NCI-H2029 (cell line): ENCODE results near the gene SNX9.
"Not testable (repeated sequence)": the region's sequence is repeated elsewhere in the genome, so short reads cannot be mapped to it uniquely, and the experiment has no call there.

Experiments
- DNase-seq: peaks from one replicate; lab custom pipeline; 2025; lab: John Stamatoyannopoulos, UW

Gene SNX9

DNA sequence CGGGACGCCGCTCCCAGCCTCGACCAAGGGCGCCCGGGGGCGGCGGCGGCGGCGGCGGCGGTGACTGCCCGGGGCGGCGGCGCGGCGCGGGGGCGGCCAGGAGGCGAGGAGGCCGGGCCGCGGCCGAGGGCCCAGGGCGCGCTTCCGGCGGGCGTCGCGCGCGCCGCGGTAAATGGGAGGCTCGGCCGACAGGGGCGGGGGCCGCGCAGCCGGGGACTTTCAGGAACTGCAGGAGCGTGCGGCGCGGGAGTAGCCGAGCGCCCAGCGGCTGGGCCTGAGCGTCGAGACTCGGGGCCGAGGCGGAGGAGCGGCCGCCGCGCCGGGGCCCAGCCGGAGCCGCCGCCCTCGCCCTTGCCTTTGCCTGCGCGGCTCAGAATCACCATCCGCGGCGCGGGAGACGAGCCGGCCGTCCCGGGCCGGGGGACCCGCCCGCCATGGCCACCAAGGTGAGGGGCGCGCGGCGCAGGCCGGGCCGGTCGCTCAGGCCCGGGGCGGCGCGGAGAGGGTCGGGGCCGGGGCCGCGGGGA, at the start of gene SNX9:
Gene SNX9, plus strand, starts transcription at position 246 of the 527 bp plus-strand sequence. Its CDS starts 189 bp downstream, at position 435.
- DNase-seq: peak; percentile 52

- no peak for DNase-seq
Measured at GRCh38 chr6:157773248-157773773, 49.7 kb upstream of the SNX9 start.

GRCh38 chr6:157774153-157775135, 48.6 kb upstream of the SNX9 start:
- peak; percentile 30 for DNase-seq

DNA sequence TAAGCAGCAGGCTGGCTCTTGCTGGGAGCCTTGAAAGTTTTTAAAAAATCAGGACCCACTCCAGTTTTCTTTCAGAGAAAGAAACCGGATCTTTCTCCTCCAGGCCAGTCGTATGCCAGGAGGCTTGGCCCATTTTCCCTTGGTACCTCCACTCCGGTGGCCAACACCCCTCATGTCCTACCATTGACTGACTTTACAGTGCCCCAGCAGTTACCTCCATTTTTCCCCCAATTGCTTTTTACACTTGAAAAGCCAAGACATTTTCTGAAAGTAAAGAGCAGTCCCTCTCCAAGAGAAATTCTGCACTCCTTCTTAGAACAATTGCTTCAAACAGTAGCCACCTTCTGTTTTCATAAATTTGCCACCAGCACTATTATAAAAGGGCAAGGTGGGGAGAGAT, 47.7 kb upstream of the SNX9 start:
- DNase-seq: no peak

GRCh38 chr6:157777344-157777743, 45.7 kb upstream of the SNX9 start:
- DNase-seq: no peak

DNA sequence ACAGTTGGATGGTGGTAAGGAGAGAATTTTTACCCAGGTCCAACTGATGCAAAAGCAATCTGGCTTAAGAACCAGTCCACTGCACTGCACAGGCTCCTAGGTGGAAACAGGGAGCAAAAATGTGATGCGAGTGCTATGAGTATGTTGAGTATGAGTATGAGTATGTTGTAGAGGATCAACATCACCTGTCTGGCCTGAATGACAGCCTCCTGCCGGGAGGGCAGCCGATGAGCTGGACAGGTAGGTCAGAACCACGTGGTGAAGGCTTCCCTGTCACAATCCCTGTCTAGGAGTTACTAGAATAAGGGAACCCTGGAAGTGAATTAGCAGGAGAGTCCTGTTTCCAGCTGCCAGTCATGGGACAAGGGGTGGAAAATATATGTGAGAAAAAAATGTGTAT, 44.3 kb upstream of the SNX9 start:
- DNase-seq: no peak

DNA sequence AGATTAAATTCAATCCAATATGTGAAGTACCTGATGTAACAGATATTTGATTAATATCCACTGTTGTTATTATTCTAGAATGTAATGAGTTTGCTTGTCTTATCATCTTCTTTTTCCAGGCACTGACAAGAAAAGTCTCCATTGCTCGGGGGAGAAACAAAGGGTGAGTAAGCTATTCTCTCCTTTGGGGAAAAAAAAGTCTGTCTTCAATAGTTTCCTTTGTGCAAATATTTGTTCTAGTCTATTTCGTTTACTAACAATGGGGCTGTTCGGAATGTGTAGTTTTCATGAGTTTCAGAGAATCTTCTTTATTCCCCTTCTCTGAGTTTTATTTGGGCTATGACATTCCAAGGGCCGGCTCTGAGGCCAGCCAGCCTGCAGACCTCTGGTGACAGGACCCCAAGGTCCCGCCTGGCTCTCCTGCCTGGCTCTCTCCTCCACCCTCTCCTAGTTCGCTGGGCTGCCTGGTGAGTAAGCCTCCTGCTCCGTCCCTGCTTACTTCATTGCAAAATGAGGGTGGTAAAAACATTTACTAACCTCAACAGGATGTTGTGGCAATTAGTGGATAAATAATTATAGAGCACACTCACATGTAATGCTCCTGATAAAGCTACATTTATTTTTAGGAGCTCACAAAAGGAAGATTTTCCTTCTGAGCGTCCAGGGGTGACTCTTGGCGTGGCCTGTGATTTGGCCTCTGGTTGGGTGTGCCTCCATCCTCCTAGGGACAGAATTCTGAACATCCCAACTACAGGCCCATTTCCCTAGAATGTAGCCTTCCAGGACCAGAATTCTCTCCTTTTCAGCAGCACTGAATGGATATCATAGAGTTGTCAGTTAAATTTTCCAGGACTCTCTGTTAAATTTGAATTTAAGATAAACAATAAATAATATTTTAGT, 43.1 kb upstream of the SNX9 start:
- DNase-seq: no peak

GRCh38 chr6:157785636-157786035, 37.4 kb upstream of the SNX9 start:
- no peak for DNase-seq

DNA sequence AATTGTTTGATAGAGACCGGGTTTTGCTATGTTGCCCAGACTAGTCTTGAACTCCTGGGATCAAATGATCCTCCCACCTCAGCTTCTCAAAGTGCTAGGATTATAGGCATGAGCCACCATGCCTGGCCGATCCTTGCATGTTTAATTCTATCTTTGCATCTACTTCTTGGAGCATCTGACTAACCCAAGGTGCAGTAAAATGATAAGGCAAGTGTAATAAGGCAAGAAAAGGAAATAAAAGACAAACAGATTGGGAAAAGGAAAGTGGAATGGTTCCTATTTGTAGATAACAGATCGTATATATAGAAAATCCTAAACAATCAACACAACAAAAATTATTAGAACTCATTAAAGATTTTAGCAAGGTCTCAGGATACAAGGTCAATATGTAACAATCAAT, 36.8 kb upstream of the SNX9 start:
- no peak for DNase-seq

GRCh38 chr6:157787080-157787479, 36.0 kb upstream of the SNX9 start:
- no peak for DNase-seq

- no peak for DNase-seq
Measured at GRCh38 chr6:157788180-157788579, 34.9 kb upstream of the SNX9 start.

- DNase-seq: no peak
Measured at GRCh38 chr6:157789297-157789696, 33.7 kb upstream of the SNX9 start.

- DNase-seq: peak; percentile 30
Measured at GRCh38 chr6:157789861-157790260, 33.2 kb upstream of the SNX9 start.

GRCh38 chr6:157790548-157791160, 32.4 kb upstream of the SNX9 start:
- no peak for DNase-seq

GRCh38 chr6:157791450-157791849, 31.6 kb upstream of the SNX9 start:
- peak; percentile 83 for DNase-seq

GRCh38 chr6:157792671-157793070, 30.4 kb upstream of the SNX9 start:
- no peak for DNase-seq

DNA sequence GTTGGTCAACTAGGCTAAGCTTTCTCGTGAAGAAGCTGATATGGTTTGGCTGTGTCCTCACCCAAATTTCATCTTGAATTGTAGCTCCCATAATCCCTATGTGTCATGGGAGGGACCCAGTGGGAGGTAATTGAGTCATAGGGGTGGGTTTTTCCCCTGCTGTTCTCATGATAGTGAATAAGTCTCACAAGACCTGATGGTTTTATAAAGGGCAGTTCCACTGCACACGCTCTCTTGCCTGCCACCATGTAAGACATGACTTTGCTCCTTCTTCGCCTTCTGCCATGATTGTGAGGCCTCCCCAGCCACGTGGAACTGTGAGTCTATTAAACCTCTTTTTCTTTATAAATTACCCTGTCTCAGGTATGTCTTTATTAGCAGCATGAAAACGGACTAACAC, 29.0 kb upstream of the SNX9 start:
- DNase-seq: not testable (repeated sequence)

DNA sequence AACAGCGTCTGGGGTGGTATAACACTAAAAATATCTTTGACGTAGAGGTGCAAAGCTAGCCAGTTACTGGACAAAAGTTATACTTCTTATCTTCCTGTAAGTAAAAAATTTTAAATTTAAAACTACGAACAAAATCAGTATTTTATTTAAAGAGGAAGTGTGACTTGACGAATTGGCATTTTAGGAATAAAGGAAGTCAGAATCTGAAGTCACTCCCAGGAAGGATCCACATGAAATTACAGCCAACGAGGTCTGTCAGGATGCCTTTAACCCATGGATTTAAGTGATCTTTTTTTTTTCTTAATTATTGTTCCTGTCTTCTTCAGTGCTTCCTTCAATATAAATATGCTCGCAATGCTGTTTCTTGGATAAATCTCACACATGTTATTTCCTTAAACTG, 27.2 kb upstream of the SNX9 start:
- no peak for DNase-seq

GRCh38 chr6:157798851-157799250, 24.2 kb upstream of the SNX9 start:
- DNase-seq: no peak

DNA sequence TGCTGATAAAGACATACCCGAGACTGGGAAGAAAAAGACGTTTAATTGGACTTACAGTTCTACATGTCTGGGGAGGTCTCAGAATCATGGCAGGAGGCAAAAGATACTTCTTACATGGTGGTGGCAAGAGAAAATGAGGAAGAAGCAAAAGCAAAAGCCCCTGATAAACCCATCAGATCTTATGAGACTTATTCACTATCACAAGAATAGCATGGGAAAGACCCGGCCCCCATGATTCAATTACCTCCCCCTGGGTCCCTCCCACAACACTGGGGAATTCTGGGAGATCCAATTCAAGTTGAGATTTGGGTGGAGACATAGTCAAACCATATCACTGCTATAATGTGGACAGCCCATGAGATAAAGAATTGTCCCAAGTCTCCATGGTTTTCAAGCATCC, 23.5 kb upstream of the SNX9 start:
- not testable (repeated sequence) for DNase-seq

GRCh38 chr6:157800420-157801237, 22.4 kb upstream of the SNX9 start:
- no peak for DNase-seq
